Adipose tissue (tissue), 3 donors: ENCODE measurements around the gene RNF138. TPM values are rescaled to one million over a fixed set of nuclear protein-coding genes. Genes with fewer than 3 reads are reported as not detected.

Source experiments
- H3K27ac ChIP-seq: one replicate; pipeline ENCODE4 v1.5.1; 2013; ENCODE audit warnings: low read depth, low read length
- WGBS, 3 donors: extraction: QIAGEN DNeasy Blood & Tissue Kit; methylation state at CpG; one replicate each; pipeline ENCODE4 v1.1.7; 2013; 5-methylcytosine and 5-hydroxymethylcytosine counted together
- polyA plus RNA-seq, 3 donors: library from polyadenylated mRNA; stranded (reverse); fragments of 200-250 nt; gene quantifications; one replicate each; pipeline ENCODE4 v1.2.3, GENCODE V29; 2013
- donor health status: healthy with polysubstance abuse.
- donor health status: Bipolar disorder and iron deficiency.
- donor health status: healthy.

The RNF138 gene
- polyA plus RNA-seq, 3 donors: 8.5 to 17.5 (median 11.4) TPM

DNA sequence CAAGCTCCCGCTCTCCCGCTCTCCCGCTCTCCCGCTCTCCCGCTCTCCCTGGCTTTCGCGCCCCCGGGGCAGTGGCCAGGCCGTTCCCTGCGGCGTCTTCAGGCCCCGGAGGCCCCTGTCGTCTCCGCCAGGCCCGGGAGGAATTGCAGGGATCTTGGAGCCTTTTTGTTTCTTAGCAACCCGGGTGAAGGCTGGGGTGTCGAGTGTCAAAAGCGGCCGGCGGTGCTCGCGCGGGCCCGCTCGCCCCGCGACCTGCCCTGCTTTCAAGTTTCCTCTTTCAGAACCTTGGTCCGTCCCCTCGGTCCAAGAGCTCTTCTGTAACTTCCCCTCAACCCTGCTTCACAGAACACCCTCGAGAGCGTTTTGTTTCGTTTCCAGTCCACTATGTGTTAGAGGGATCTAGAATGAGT, 1.4 kb downstream of the RNF138 start:
- WGBS, 3 donors: 0 to 1% (median 0%) methylated on average over 28 to 32 of the region's 32 CpGs
- H3K27ac ChIP-seq: peak overlapping the region; percentile 92

DNA sequence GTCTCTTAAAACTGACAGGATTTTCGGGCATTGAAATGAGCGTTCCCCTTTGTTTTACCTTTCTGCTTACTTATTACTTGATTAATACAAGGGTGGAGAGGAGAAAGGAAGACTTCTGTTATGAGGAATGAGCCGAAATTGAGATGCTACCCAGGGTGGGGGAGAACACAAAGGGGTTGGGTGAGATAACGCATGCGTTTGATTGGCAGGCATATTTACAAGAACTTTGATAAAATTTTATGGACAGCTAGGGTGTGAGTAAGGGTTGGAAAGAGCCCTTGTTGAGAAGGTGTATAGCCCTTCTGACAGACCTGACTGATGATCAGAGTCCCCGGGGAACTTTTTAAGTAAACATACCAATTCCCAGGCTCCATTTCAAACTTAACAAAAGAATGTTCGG, 1.8 kb downstream of the RNF138 start:
- H3K27ac ChIP-seq: no peak overlapping the region
- WGBS, 3 donors: 3 to 11% (median 7%) methylated on average over 7 of the region's 7 CpGs

DNA sequence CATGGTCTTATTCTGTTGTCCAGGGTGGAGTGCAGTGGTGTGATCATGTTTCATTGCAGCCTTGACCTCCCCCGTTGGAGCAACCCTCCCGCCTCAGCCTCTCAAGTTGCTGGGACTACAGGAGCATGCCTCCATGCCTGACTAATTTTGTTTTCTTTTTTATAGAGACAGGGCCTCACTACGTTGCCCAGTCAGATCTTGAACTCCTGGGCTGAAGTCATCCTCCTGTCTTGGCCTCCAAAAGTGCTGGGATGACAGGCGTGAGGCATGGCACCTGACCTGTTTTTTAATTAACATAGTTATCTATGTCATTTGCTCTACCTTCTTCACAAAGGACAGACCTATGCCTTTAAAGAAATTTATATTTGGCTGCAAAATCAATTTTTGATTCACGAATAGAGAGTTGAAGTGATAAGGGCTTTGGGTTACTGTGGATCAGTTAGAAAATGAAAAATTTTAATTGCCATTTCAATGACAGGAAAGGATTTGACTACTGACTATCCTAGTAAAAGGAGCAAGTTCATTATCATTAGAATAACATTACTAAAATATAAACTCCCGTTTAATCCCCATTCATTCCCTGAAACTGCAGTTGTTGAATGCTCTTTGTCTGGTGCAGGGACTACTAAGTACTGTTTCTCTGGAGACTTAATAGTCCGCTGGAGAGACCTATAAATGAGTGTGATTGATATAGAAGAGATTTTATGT, 3.7 kb downstream of the RNF138 start:
- no peak overlapping the region for H3K27ac ChIP-seq
- 88 to 92% (median 88%) methylated on average over 7 of the region's 7 CpGs for WGBS, 3 donors

DNA sequence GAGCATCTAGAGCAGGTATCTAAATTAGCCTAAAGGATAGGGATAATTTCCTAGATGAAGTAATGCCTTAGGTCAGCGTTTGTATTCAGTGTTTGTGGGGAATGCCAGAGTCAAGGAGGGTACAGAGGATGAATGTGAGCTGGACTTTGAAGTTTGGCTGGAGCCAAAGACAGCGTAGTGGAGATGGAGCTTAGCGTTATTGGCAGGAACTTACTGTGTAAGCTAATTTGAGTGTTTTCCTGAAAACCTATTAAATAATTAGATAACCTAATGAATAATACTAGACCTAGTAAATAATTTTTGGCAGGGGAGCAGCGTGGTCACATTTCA, 4.2 kb downstream of the RNF138 start:
- no peak overlapping the region for H3K27ac ChIP-seq
- WGBS, 3 donors: 69 to 76% (median 74%) methylated on average over 4 of the region's 4 CpGs

DNA sequence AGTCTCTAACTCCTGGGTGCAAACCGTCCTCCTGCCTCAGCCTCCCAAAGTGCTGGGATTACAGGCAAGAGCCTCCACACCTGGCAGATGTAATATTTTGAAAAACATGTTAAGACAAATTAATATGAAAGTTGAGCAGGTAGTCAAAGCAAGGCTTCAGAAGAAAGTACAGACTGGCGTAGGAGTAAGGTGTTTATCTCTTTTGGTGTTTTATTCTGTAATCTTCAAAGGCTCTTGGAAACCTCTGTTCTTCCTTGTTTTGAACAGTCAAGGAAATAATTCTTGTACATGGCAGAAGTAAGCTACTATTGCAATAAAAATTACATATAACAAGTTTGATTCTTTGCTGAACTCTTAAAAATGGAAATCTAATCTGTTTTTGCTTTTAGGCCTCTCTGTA, 5.3 kb downstream of the RNF138 start:
- no peak overlapping the region for H3K27ac ChIP-seq
- WGBS, 3 donors: 66 to 81% (median 72%) methylated on average over 2 of the region's 2 CpGs

DNA sequence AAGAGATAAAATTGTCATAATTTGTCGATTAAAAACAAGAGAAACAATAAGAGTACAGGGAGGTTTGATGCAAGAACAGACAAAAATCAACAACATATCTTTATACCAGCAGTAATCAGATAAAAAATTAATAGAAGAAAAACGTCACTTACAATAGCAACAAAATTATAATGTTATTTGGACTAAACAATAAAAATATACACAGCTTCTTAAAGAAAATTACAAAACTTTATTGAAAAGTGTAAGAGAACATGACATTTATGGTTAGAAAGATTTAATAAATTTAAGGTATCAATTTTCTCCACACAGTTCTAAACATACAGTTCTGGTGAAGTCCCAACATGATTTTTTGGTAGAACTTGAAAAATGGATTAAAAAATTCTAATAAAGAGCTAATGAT, 12.8 kb downstream of the RNF138 start:
- WGBS, 3 donors: 86 to 87% (median 87%) methylated on average over 2 of the region's 2 CpGs
- H3K27ac ChIP-seq: no peak overlapping the region

DNA sequence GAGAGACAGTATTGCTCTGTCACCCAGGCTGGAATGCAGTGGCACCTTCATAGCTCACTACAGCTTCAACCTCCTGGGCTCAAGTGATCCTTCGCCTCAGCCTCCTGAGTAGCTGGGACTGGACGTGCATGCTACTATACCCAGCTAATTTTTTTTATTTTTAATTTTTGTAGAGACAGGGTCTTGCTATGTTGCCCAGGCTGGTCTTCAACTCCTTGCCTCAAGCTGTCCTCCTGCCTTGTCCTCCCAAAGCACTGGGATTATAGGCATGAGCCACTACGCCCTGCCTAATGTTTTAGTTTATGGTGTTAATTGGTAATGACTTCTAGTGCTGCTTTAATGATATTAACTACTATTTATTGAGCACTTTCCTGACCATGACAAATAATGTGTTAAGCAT, 18.3 kb downstream of the RNF138 start:
- 94 to 100% (median 99%) methylated on average over 3 of the region's 3 CpGs for WGBS, 3 donors
- no peak overlapping the region for H3K27ac ChIP-seq

DNA sequence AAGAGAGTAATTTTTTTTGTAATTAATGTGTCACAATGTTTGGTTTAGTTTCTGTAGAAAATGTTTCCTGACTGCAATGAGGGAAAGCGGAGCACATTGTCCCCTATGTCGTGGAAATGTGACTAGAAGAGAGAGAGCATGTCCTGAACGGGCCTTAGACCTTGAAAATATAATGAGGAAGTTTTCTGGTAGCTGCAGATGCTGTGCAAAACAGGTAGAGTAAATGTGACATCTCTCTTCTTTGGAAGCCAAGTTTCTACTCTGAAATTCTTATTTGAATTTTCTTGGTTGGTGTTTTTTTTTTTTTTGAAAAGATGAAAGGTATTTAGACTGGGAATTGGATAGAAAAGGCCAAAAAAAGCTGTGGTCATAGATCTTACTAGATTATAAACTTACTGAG, 20.0 kb downstream of the RNF138 start:
- no peak overlapping the region for H3K27ac ChIP-seq
- WGBS, 3 donors: 56 to 67% (median 57%) methylated on average over 3 of the region's 3 CpGs

DNA sequence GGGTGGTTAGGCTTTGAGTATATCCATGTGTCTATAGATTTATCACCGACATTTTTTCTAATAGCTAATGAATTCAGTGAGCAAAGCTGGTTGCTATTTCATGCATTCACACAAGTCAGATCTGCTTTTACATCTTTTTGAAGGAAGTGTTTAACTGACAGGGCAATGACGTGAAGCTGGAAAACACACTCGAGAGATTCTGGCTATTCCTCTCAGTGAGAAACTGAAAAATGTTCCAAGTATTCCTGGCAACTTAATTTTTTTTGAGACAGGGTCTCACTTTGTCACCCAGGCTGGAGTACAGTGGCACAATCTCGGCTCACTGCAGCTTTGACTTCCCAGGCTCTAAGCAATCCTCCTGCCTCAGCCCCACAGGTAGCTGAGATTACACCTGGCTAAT, 21.2 kb downstream of the RNF138 start:
- no peak overlapping the region for H3K27ac ChIP-seq
- WGBS, 3 donors: 83 to 93% (median 92%) methylated on average over 4 of the region's 4 CpGs

DNA sequence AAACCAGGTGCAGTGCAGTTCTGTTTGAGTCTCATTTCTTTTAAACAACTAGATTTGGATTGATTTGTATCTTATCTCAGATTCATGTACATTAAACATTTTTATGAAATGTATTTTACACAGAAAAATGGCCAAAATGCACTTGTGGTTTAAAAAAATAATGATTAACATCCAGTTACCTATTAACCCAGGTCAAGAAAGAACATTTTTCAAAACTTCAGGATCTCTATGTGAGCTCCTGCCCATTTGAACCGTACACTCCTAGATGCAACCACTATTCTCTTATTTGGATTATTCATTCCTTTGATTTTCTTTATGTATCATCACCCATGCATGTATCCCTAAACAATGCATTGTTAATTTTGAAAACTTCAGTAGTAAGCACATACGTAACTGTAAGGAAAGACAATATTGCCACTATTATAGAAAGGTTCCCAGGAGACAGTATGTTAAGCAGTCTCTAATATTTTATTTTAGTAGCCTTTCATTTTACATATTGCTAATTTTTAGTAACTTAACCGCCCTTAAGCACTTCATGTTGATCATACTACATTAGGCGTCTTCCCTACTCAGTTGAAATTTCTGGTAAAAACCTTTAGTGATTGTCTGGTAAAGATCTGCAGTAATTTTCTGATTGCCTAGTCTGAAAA, 22.7 kb downstream of the RNF138 start:
- 72 to 97% (median 97%) methylated on average over 4 of the region's 4 CpGs for WGBS, 3 donors
- H3K27ac ChIP-seq: no peak overlapping the region

DNA sequence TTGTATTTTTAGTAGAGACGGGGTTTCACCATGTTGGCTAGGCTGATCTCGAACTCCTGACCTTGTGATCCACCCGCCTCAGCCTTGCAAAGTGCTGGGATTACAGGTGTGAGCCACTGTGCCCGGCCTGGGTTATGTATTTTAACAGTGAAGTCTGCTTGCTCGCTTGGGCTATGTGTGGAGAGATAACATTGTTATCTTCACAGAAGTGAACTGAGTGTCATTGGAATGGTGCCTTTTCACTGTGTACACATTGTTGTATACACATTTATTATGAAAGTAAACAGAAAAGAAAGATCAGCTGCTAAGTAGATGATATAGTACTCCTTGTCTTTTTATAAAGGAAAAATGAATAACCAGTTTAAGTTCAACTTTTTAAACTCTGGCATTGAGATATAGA, 30.4 kb downstream of the RNF138 start:
- H3K27ac ChIP-seq: no peak overlapping the region
- WGBS, 3 donors: 61 to 97% (median 93%) methylated on average over 5 of the region's 5 CpGs

DNA sequence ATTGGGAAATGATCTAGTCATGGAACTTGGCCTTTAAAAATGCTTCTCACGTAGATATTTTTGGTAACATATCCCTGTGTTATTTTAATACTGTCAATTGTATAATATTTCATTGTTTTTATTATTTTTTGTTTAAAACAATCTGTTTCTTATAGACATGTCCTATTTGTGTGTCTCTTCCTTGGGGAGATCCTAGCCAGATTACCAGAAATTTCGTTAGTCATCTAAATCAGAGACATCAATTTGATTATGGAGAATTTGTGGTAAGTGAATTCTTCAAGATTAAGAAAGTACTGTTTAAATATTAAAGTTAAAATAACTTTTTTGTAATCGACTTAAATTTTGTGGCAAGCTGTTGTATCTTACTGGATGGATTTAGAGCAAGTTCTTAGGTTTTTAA, 34.9 kb downstream of the RNF138 start:
- 95 to 97% (median 95%) methylated on average over 3 of the region's 3 CpGs for WGBS, 3 donors
- no peak overlapping the region for H3K27ac ChIP-seq

DNA sequence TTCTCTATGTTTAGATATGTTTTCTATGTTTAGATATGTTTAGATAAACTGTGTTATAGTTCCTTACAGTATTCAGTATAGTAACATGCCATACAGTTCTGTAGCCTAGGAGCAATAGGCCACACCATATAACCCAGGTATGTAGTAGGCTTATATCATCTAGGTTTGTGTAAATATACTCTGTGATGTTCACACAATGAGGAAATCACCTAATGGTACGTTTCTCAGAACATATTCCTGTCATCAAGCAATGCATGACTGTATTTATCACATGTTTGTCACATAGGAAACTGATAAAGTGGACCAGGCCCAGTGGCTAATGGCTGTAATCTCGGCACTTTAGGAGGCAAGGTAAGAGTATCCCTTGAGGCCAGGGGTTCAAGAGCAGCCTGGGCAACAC, 44.0 kb downstream of the RNF138 start:
- H3K27ac ChIP-seq: no peak overlapping the region
- WGBS, 3 donors: 61 to 83% (median 81%) methylated on average over 2 of the region's 2 CpGs

DNA sequence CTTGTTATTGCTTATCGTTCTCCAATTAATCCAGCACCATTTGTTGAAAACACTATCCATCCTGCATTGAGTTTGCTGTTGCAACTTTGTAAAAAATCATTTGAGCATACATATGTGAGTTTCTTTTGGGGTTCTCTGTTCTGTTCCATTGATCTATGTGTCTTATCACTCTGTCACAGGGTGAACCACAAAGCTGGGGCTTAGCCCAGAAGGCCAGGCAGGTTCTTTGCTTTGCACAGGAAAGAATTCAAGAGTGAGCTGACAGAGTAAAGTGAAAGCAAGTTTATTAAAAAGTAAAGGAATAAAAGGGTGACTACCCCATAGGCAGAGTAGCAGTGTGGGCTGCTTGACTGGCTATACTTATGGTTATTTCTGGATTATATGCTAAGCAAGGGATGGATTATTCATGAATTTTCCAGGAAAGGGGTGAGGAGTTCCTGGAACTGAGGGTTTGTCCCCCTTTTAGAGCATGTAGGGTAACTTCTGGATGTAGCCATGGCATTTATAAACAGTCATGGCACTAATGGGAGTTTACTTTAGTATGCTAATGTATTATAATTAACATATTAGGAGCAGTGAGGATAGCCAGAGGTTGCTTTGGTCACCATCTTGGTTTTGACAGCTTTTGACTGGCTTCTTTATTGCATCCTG, 46.8 kb downstream of the RNF138 start:
- WGBS, 3 donors: 53 to 70% (median 62%) methylated on average over 1 of the region's 1 CpG
- H3K27ac ChIP-seq: no peak overlapping the region

DNA sequence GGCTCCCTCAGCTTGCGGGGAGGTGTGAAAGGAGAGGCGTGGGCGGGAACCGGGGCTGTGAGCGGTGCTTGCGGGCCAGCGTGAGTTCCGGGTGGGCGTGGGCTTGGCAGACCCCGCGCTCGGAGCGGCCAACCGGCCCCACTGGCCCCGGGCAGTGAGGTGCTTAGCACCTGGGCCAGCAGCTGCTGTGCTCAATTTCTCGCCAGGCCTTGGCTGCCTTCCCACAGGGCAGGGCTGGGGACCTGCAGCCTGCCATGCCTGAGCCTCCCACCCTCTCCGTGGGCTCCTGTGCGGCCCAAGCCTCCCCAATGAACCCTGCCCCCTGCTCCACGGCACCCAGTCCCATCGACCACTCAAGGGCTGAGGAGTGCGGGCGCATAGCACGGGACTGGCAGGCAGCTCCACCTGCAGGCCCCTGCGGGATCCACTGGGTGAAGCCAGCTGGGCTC, 48.2 kb downstream of the RNF138 start:
- WGBS, 3 donors: 94 to 97% (median 97%) methylated on average over 24 of the region's 24 CpGs
- H3K27ac ChIP-seq: no peak overlapping the region

DNA sequence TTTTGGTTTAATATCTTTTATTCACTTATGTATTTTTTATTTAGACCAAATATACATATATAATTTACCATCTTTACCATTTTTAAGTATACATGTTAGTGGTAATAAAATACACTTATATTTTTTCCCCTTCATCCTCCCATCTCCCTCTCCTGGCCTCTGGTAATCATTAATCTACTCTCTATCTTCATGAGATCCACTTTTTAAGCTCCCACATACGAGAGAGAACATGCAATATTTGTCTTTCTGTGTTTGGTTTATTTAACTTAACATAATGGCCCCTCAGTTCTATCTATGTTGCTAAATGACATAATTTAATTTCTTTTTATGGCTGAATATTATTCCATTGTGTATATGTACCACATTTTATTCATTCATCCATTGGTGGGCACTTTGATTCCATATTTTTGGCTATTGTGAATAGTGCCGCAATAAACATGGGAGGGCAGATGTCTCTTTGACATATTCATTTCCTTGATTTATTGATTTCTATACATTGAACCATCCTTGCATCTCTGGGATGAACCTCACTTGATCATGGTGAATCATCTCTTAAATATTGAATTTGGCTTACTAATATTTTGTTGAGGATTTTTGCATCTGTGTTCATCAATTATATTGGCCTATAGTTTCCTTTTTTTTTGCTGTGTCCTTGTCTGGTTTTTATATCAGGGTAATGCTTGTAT, 56.7 kb downstream of the RNF138 start:
- H3K27ac ChIP-seq: no peak overlapping the region
- 62 to 73% (median 65%) methylated on average over 2 of the region's 2 CpGs for WGBS, 3 donors

DNA sequence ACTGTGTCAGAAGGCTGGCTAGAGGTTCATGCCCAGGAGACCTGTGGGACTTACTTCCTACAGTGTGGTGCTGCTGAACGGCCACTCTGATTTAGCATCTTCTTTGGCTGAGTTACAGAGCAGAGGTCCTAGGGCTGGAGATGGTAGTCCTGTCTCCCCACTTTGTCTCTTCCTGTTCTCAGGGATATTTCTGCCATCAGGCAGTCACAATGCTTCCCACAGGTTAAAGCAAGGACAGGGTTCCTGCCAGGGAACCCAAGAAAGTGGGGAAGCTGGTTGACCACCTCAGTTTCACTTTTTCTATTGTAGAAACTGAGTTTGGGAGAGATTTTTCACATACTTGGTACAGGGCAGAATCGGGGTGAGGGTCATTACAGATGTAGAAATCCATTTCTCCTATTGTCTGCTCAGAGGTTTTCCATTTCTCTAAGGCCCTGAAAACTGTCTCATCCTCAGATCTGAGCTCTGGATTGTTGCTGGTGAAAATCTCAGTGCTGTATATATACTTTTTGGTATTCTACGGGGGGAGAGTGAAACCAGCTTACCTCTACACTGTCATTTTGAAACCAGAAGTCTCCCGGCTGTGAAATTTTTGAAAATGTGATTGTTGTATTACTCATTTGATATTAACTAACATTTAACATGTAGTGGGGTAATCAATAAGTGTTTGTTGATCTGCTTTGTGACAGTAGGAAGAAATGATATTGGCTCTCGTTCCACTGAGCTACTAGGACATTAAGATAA, 61.2 kb downstream of the RNF138 start:
- WGBS, 3 donors: 80 to 90% (median 87%) methylated on average over 5 of the region's 5 CpGs
- no peak overlapping the region for H3K27ac ChIP-seq

DNA sequence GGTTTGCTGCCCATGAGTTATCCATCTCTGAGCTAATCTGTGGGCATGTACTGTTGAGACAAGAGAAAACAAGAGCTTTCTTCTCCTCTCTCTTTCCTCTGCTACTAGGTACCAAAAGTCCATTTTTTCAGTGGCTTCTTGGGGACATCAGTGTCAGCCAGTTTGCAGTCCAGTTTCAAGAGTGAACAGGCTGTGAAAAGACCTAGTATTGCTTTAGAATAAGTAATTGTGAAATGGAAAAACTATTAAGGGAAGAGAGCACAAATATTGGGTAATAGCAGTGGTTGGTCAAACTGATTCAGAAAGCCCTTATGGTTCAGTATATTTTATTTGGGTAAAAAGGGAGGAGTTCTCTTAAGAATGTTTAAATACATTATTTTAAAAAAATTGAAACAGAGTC, 65.2 kb downstream of the RNF138 start:
- no peak overlapping the region for H3K27ac ChIP-seq

DNA sequence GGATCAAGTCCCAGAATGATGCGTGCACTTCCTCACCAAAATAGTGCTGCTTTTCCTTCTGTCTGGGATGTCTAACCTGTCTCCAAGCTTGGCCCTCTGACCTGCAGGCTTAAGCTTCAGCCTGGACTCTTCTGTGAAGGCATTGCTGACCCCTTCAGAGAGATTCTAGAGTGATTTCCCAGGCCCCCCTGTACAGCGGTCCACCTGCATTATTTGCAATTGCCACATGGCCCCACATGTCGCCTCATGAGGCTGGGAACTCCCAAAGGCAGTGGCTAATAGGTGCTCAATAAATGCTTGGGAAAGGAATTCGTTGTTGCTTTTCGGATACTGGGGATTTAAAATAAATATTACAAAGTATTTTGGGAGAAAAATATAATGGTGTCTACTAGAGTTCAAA, 65.9 kb downstream of the RNF138 start:
- 62 to 74% (median 72%) methylated on average over 5 of the region's 5 CpGs for WGBS, 3 donors
- no peak overlapping the region for H3K27ac ChIP-seq
